ENCODE results near the gene ANKEF1. TPM values are rescaled to one million over a fixed set of nuclear protein-coding genes. Genes with fewer than 3 reads are reported as not detected.
A peak's percentile ranks its signal among the peaks of the same experiment; 100 is the strongest.

ANKEF1 gene
- total RNA-seq, 4 donors from 2014 or later, result 0.62 to 1.4 (median 1.0) TPM

- no peaks in the 10 kb centered on the region for H3K27me3 ChIP-seq
- ATAC-seq (no peak), DNase-seq (no peak)
- no peak overlapping the region for H3K27ac ChIP-seq
- intact Hi-C loops (cut with DNase I; ENCODE audit: low total_unique reads), result no loop called here
- H3K4me1 ChIP-seq, result no peaks in the 10 kb centered on the region
- no peaks in the 10 kb centered on the region for H3K36me3 ChIP-seq
- no peak overlapping the region for H3K4me3 ChIP-seq
- H3K9me3 ChIP-seq, result no peaks in the 10 kb centered on the region
- no peak for TF ChIP-seq CTCF (IDR thresholded peaks at IDR 0.05 in 4 of 5, conservative IDR thresholded peaks at IDR 0.05 in 1 of 5)
- no peak for TF ChIP-seq POLR2A (IDR thresholded peaks at IDR 0.05)
- in situ Hi-C loops (cut with MboI; ENCODE audit: low sequenced_read_pairs in 4 of 4), result loop anchor here in 3 of 4 donors (5.0 to 25.0 kb wide), 3 partner anchors 113 to 478 kb away; no protein-coding TSS in a partner anchor
Measured at GRCh38 chr20:10089871-10090587, 55.2 kb downstream of the ANKEF1 start.

GRCh38 chr20:10090588-10091166 is 55.9 kb downstream of the ANKEF1 start:
- no peak overlapping the region for H3K27ac ChIP-seq
- no peaks in the 10 kb centered on the region for H3K4me1 ChIP-seq
- H3K27me3 ChIP-seq, result no peaks in the 10 kb centered on the region
- DNase-seq (no peak), ATAC-seq (peak in 1 of 2 donors; percentile 56)
- H3K4me3 ChIP-seq, result no peak overlapping the region
- H3K9me3 ChIP-seq, result no peaks in the 10 kb centered on the region
- TF ChIP-seq CTCF (IDR thresholded peaks at IDR 0.05 in 4 of 5, conservative IDR thresholded peaks at IDR 0.05 in 1 of 5) (peak in 4 of 5 experiments; percentile 21 to 58 (median 54)), POLR2A (IDR thresholded peaks at IDR 0.05) (no peak)
- intact Hi-C loops (cut with DNase I; ENCODE audit: low total_unique reads) (loop anchor here (1.0 kb wide), 1 partner anchor 114 kb away; no protein-coding TSS in a partner anchor), in situ Hi-C loops (cut with MboI; ENCODE audit: low sequenced_read_pairs in 4 of 4) (loop anchor here in 2 of 4 donors (5.0 to 25.0 kb wide), 2 partner anchors 113 to 478 kb away; no protein-coding TSS in a partner anchor)
- H3K36me3 ChIP-seq, result no peaks in the 10 kb centered on the region

GRCh38 chr20:10093087-10093591 is 58.4 kb downstream of the ANKEF1 start:
- no peak for TF ChIP-seq CTCF (IDR thresholded peaks at IDR 0.05 in 4 of 5, conservative IDR thresholded peaks at IDR 0.05 in 1 of 5)
- no peak for TF ChIP-seq POLR2A (IDR thresholded peaks at IDR 0.05)
- Histone ChIP-seq H3K27me3 (no peaks in the 10 kb centered on the region), H3K4me1 (no peaks in the 10 kb centered on the region), H3K9me3 (no peaks in the 10 kb centered on the region), H3K4me3 (no peak overlapping the region), H3K27ac (no peak overlapping the region), H3K36me3 (no peaks in the 10 kb centered on the region)
- intact Hi-C loops (cut with DNase I; ENCODE audit: low total_unique reads) (no loop called here), in situ Hi-C loops (cut with MboI; ENCODE audit: low sequenced_read_pairs in 4 of 4) (loop anchor here in 2 of 4 donors (5.0 to 25.0 kb wide), 2 partner anchors 116 to 481 kb away; no protein-coding TSS in a partner anchor)
- DNase-seq (no peak), ATAC-seq (no peak)

GRCh38 chr20:10094566-10095173 is 59.9 kb downstream of the ANKEF1 start:
- DNase-seq (no peak), ATAC-seq (no peak)
- Histone ChIP-seq H3K27me3 (no peaks in the 10 kb centered on the region), H3K36me3 (no peaks in the 10 kb centered on the region), H3K9me3 (no peaks in the 10 kb centered on the region), H3K27ac (no peak overlapping the region), H3K4me3 (no peak overlapping the region), H3K4me1 (no peaks in the 10 kb centered on the region)
- intact Hi-C loops (cut with DNase I; ENCODE audit: low total_unique reads), result no loop called here
- in situ Hi-C loops (cut with MboI; ENCODE audit: low sequenced_read_pairs in 4 of 4), result loop anchor here in 2 of 4 donors (5.0 to 25.0 kb wide), 2 partner anchors 117 to 482 kb away; no protein-coding TSS in a partner anchor
- TF ChIP-seq POLR2A (IDR thresholded peaks at IDR 0.05) (no peak), CTCF (IDR thresholded peaks at IDR 0.05 in 4 of 5, conservative IDR thresholded peaks at IDR 0.05 in 1 of 5) (no peak)
